ENCODE measurements around the gene NGRN.
A peak's percentile ranks its signal among the peaks of the same experiment; 100 is the strongest.

The NGRN gene

DNA sequence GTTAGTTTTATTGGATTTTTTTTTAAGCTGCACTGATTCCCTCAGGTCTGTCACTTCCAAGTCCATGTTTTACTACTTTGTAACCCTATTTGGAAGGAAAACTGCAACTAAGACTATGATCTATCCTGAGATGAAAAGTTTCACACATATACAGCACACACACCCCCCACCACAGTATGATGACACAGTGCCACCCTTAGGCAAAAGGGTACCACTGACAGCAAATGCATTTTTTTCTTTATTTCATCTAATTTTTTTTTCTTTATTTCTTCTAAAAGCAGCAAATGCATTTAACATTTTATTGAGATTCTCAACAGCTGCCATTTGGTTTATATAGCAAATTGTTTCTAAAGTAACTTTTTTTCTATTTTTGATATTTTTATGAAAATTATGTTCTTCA is 21.2 kb downstream of the NGRN start:
- TF ChIP-seq CTCF (IDR thresholded peaks at IDR 0.05; ENCODE audit: insufficient read depth, low read length), result peak; percentile 45
- TF ChIP-seq REST (IDR thresholded peaks at IDR 0.05; ENCODE audit: insufficient replicate concordance, low read depth), result no peak
- no peak overlapping the region for H3K4me3 ChIP-seq (replicated peaks; ENCODE audit: insufficient read depth, low read length)
- no peaks in the 10 kb centered on the region for H3K27me3 ChIP-seq (ENCODE audit: insufficient read depth, poor library complexity, severe bottlenecking)
- H3K27ac ChIP-seq (replicated peaks), result no peak overlapping the region
- DNase-seq (ENCODE audit: low read depth in 1 of 2, low spot score in 1 of 2), result peak in 1 of 2 experiments; percentile 53

- Histone ChIP-seq H3K27ac (replicated peaks) (no peak overlapping the region), H3K27me3 (ENCODE audit: insufficient read depth, poor library complexity, severe bottlenecking) (no peaks in the 10 kb centered on the region), H3K4me3 (replicated peaks; ENCODE audit: insufficient read depth, low read length) (no peak overlapping the region)
- TF ChIP-seq CTCF (IDR thresholded peaks at IDR 0.05; ENCODE audit: insufficient read depth, low read length), result no peak
- TF ChIP-seq SPI1 (IDR thresholded peaks at IDR 0.05; ENCODE audit: borderline replicate concordance, low read depth), result peak; percentile 62; the same call in 1 of the 2 replicates
- peak in 1 of 2 experiments; percentile 9 for DNase-seq (ENCODE audit: low read depth in 1 of 2, low spot score in 1 of 2)
Observed at GRCh38 chr15:90287101-90287500, 21.6 kb downstream of the NGRN start.

GRCh38 chr15:90287946-90288345 is 22.5 kb downstream of the NGRN start:
- Histone ChIP-seq H3K27me3 (ENCODE audit: insufficient read depth, poor library complexity, severe bottlenecking) (no peaks in the 10 kb centered on the region), H3K27ac (replicated peaks) (no peak overlapping the region), H3K4me3 (replicated peaks; ENCODE audit: insufficient read depth, low read length) (no peak overlapping the region)
- TF ChIP-seq REST (IDR thresholded peaks at IDR 0.05; ENCODE audit: insufficient replicate concordance, low read depth), result no peak
- TF ChIP-seq GABPA (IDR thresholded peaks at IDR 0.05; ENCODE audit: low read depth), result no peak
- no peak for TF ChIP-seq SPI1 (IDR thresholded peaks at IDR 0.05; ENCODE audit: borderline replicate concordance, low read depth)
- TF ChIP-seq POLR2AphosphoS5 (IDR thresholded peaks at IDR 0.05; ENCODE audit: low read depth), result no peak
- no peak for TF ChIP-seq CTCF (IDR thresholded peaks at IDR 0.05; ENCODE audit: insufficient read depth, low read length)
- DNase-seq (ENCODE audit: low read depth in 1 of 2, low spot score in 1 of 2), result no peak

DNA sequence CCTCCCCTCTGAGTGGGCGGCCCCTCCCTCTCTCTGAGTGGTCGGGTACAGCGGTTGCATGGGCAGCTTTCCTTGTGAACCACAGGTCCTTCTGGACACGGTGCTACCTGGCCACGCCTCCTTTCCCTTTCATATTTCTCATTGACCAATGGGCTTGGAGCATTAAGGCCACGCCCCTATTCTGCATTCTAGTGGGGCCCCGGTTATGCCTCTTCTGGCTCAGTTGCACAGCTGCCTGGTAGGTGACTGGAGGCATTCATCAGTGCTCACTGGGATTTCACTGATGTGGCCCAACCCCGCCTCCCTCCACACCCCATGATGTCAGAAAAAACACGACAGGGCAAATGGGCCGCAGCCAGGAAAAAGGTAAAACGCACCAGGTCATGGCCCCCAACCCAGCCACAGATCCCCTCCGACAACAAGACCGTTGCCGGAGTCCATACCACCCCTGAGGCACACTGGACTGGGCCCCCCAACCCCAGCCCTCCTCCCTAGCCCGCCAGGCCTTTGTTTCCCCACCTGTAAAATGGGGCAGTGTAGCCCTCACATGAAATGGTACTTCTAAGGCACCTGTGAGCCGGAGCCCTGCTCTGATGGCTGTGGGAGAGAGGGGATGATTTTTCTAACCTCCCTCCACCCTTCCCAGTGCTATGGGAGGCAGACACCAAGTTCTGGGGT is 26.3 kb downstream of the NGRN start:
- no peak for DNase-seq (ENCODE audit: low read depth in 1 of 2, low spot score in 1 of 2)
- Histone ChIP-seq H3K27me3 (ENCODE audit: insufficient read depth, poor library complexity, severe bottlenecking) (no peaks in the 10 kb centered on the region), H3K27ac (replicated peaks) (no peak overlapping the region), H3K4me3 (replicated peaks; ENCODE audit: insufficient read depth, low read length) (no peak overlapping the region)
- no peak for TF ChIP-seq SPI1 (IDR thresholded peaks at IDR 0.05; ENCODE audit: borderline replicate concordance, low read depth)
- no peak for TF ChIP-seq REST (IDR thresholded peaks at IDR 0.05; ENCODE audit: insufficient replicate concordance, low read depth)
- no peak for TF ChIP-seq POLR2AphosphoS5 (IDR thresholded peaks at IDR 0.05; ENCODE audit: low read depth)
- TF ChIP-seq GABPA (IDR thresholded peaks at IDR 0.05; ENCODE audit: low read depth), result no peak
- no peak for TF ChIP-seq CTCF (IDR thresholded peaks at IDR 0.05; ENCODE audit: insufficient read depth, low read length)

Data from HL-60 (cell line).